Memory B cell (primary cell): ENCODE data around the gene SETMAR.
"Not testable (repeated sequence)": the region's sequence is repeated elsewhere in the genome, so short reads cannot be mapped to it uniquely, and the experiment has no call there.

ENCODE experiments used
- ATAC-seq: fragments of 150-1000 bp; cut with Tn5 transposase; 2 replicates; pipeline ENCODE4 v1.10.0; 2021; ENCODE audit warnings: low read depth, mild to moderate bottlenecking, moderate library complexity
- DNase-seq, 2 donors: peaks; one replicate each; pipeline ENCODE4 v3.0.0; 2022; ENCODE audit warnings: low spot score in 2 of 2
- H3K27ac Mint-ChIP-seq: one replicate; pipeline ENCODE4 v1.8.0; 2022; ENCODE audit warnings: mild to moderate bottlenecking, moderate library complexity, mixed read lengths
- H3K27me3 Mint-ChIP-seq: one replicate; pipeline ENCODE4 v1.8.0; 2022; ENCODE audit warnings: mixed read lengths
- H3K36me3 Mint-ChIP-seq: one replicate; pipeline ENCODE4 v1.8.0; 2022; ENCODE audit warnings: mild to moderate bottlenecking, mixed read lengths
- H3K4me1 Mint-ChIP-seq: one replicate; pipeline ENCODE4 v1.8.0; 2022; ENCODE audit warnings: mixed read lengths
- H3K4me3 Mint-ChIP-seq: one replicate; pipeline ENCODE4 v1.8.0; 2022; ENCODE audit warnings: mild to moderate bottlenecking, moderate library complexity, mixed read lengths
- H3K9me3 Mint-ChIP-seq: one replicate; pipeline ENCODE4 v1.8.0; 2022; ENCODE audit warnings: mixed read lengths

The SETMAR gene

DNA sequence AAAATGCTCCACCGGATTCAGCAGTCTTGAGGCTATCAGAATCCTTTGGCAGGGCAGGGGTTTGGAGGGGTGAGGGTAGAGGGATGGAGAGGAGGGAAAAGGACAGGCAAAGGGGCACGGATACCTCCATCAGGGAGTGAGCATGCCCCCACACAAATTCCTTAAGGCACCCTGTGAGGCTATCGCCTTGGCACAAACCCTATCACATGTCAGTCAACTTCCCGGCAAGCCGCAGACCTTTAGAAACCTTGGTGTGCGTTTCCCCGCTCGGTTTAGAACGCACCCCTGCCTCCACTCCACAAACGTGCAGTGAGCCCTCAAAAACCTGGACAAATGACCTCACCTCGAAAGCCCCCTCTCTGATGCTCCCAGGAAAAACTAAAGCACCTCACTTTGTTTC, 422 bp upstream of the SETMAR start:
- DNase-seq (no peak), ATAC-seq (no peak)
- H3K36me3 Mint-ChIP-seq, result no peaks in the 10 kb centered on the region
- H3K27ac Mint-ChIP-seq, result peak overlapping the region; percentile 90
- peaks cover 3% of the 10 kb centered on the region for H3K4me1 Mint-ChIP-seq
- H3K27me3 Mint-ChIP-seq, result no peaks in the 10 kb centered on the region
- peak overlapping the region; percentile 99 for H3K4me3 Mint-ChIP-seq
- H3K9me3 Mint-ChIP-seq, result no peaks in the 10 kb centered on the region

GRCh38 chr3:4305210-4305609, 2.0 kb downstream of the SETMAR start:
- not testable (repeated sequence) for H3K9me3 Mint-ChIP-seq, ATAC-seq, H3K27me3 Mint-ChIP-seq, H3K27ac Mint-ChIP-seq, DNase-seq, H3K4me1 Mint-ChIP-seq, H3K36me3 Mint-ChIP-seq
- peak overlapping the region; percentile 3 for H3K4me3 Mint-ChIP-seq

DNA sequence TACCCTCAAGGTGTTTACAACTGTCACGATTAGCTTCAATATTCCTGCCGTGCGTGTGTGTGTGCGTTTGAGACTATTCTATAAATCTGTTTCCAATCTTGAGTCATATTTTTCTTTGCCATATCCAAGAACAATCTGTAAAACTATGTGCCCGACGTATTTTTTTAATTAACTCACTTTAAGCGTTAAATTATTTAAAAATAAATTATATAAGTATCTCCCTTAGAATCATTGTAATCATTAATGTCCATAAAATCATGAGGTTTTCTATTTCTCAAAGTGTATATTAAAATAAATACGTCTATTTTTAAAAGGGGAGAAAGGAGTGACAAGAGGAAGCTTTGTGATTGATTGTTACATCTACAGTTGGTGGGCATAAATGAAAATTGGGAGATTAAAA, 2.9 kb downstream of the SETMAR start:
- H3K4me1 Mint-ChIP-seq, result peaks cover 3% of the 10 kb centered on the region
- no peak for ATAC-seq
- no peak overlapping the region for H3K4me3 Mint-ChIP-seq
- H3K27ac Mint-ChIP-seq, result no peak overlapping the region
- no peaks in the 10 kb centered on the region for H3K27me3 Mint-ChIP-seq
- H3K36me3 Mint-ChIP-seq, result no peaks in the 10 kb centered on the region
- DNase-seq, result no peak
- H3K9me3 Mint-ChIP-seq, result no peaks in the 10 kb centered on the region

DNA sequence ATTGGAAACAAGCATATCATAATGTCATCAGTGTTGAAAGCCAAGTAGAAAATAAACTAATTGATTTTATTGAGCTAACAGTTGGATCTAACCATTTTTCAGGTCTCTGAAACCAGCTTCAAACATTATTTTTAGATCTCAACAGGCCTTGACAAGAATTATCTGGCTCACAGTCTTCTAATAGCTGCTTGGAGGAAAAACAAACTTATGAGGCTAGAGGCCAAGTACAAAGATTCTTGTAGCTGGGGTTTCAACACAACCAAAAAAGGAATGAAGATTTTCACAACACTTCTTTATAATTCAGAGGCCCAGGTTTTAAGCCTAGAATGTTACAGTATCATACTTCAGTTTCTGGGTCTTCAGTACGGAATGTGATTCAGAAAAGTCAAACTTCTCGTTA, 3.7 kb downstream of the SETMAR start:
- DNase-seq, result no peak
- Mint-ChIP-seq H3K9me3 (no peaks in the 10 kb centered on the region), H3K4me1 (peaks cover 3% of the 10 kb centered on the region), H3K27ac (no peak overlapping the region), H3K27me3 (no peaks in the 10 kb centered on the region), H3K4me3 (no peak overlapping the region), H3K36me3 (no peaks in the 10 kb centered on the region)
- ATAC-seq, result no peak

DNA sequence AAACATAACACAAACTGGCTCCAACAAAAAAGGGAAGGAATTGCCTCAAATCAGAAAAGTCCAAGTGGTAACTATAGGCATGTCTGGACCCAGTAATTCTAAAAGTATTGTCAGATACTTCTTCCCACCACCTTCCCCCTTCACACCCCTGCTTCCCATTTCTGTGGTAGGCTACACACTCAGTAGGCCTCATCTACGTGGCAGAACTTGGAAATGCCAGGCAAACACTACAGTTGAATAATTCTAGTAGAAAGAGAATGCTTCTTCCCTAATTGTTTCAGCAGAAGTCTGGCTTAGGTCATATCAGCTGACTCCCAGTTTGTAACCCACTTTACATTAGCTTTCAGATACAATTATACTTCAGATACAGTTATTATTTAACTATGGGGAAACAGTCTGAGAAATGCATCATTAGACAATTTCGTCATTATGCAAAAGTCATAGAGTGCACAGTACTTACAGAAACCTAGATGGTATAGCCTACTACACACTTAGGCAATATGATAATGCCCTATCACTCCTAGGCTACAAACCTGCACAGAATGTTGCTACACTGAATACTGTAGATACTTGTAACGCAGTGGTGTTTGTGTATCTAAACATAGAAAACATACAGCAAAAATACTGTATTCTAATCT, 6.4 kb downstream of the SETMAR start:
- Mint-ChIP-seq H3K27ac (no peak overlapping the region), H3K36me3 (peaks cover 4% of the 10 kb centered on the region), H3K27me3 (no peaks in the 10 kb centered on the region), H3K9me3 (no peaks in the 10 kb centered on the region), H3K4me1 (peaks cover 2% of the 10 kb centered on the region), H3K4me3 (no peak overlapping the region)
- no peak for DNase-seq
- ATAC-seq, result no peak

- peaks cover 4% of the 10 kb centered on the region for H3K36me3 Mint-ChIP-seq
- no peaks in the 10 kb centered on the region for H3K27me3 Mint-ChIP-seq
- H3K9me3 Mint-ChIP-seq, result no peaks in the 10 kb centered on the region
- ATAC-seq (no peak), DNase-seq (no peak)
- no peak overlapping the region for H3K4me3 Mint-ChIP-seq
- no peak overlapping the region for H3K27ac Mint-ChIP-seq
- no peaks in the 10 kb centered on the region for H3K4me1 Mint-ChIP-seq
Observed at GRCh38 chr3:4310971-4311370, 7.8 kb downstream of the SETMAR start.

DNA sequence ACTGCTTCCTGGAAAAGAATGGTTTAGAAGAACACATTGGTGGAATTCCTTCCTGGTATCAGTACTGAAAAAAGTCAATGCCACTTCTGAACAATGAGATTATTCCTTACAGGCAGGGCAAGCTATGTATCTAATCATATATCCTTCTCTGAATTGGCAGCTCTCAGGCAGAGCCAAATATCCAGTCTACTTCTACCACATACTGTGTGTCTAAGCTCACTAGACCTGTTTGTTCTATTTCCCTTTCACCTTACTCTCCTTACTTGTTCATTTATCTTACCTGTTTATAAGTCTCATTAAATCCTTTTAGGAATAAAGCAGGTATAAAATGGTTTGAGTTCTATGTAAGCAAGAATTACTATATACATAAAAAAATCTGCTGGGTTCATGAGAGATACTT, 8.3 kb downstream of the SETMAR start:
- no peak for DNase-seq
- Mint-ChIP-seq H3K36me3 (peaks cover 8% of the 10 kb centered on the region), H3K27me3 (no peaks in the 10 kb centered on the region), H3K9me3 (no peaks in the 10 kb centered on the region), H3K4me3 (no peak overlapping the region), H3K4me1 (no peaks in the 10 kb centered on the region), H3K27ac (no peak overlapping the region)
- ATAC-seq, result no peak

DNA sequence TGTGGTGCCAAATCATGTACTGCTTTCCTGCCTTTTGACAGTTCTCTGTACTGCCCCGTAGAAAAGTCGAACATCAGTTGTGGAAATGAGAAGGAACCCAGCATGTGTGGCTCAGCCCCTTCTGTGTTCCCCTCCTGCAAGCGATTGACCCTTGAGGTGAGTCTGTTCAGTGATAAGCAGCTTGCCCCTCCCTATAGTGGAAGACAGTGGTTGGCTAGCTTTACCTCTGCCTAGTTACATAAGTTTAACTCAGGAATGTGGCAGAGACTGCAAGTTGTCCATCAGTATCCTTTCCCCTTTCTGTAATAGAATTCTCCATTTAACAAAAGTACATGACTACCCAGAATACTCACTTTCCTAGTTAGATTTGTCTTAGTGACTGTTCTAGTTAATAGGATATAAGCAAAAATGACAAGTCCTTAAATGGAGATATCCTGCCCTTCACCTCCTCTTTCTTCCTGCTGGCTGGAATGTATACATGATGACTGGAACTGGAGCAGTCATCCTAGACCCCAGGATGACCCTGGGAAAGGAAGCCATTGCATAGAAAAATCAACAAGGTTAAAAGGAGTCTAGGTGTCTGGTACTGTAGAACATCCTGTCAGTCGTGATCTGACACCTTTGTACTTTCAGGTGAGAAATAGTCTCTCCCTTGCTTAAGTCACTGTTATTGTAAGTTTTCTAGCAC, 10.6 kb downstream of the SETMAR start:
- Mint-ChIP-seq H3K27me3 (no peaks in the 10 kb centered on the region), H3K4me1 (no peaks in the 10 kb centered on the region), H3K9me3 (no peaks in the 10 kb centered on the region), H3K27ac (no peak overlapping the region), H3K4me3 (no peak overlapping the region), H3K36me3 (peaks cover 11% of the 10 kb centered on the region)
- no peak for ATAC-seq
- no peak for DNase-seq

DNA sequence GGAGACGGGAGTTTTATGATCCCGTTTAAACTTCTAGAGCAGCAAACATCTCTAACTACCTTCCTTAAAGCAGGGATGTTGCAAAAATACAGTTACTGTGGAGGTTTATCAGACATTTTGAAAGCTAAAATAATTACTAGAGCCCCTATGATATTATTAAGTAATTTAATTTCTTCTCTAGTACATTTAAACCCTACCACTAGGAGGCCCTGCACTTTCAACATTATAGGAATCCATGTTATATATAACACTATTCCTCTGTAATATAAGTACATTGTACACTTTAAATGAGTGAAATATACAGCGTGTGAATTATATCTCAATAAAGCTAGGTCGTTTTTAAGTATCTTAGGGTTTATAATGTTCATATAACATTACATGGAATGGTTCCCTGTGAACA, 11.5 kb downstream of the SETMAR start:
- no peak overlapping the region for H3K27ac Mint-ChIP-seq
- no peaks in the 10 kb centered on the region for H3K27me3 Mint-ChIP-seq
- H3K36me3 Mint-ChIP-seq, result peaks cover 11% of the 10 kb centered on the region
- no peaks in the 10 kb centered on the region for H3K9me3 Mint-ChIP-seq
- H3K4me3 Mint-ChIP-seq, result no peak overlapping the region
- DNase-seq, result no peak
- no peak for ATAC-seq
- peaks cover 2% of the 10 kb centered on the region for H3K4me1 Mint-ChIP-seq

GRCh38 chr3:4320096-4320911, 17.1 kb downstream of the SETMAR start:
- Mint-ChIP-seq H3K4me1 (peaks cover 2% of the 10 kb centered on the region), H3K27ac (no peak overlapping the region), H3K36me3 (peaks cover 7% of the 10 kb centered on the region), H3K27me3 (no peaks in the 10 kb centered on the region), H3K9me3 (no peaks in the 10 kb centered on the region), H3K4me3 (no peak overlapping the region)
- ATAC-seq (no peak), DNase-seq (no peak)

GRCh38 chr3:4321732-4322131, 18.6 kb downstream of the SETMAR start:
- H3K27ac Mint-ChIP-seq, result no peak overlapping the region
- no peak for ATAC-seq
- H3K27me3 Mint-ChIP-seq, result no peaks in the 10 kb centered on the region
- no peak for DNase-seq
- no peak overlapping the region for H3K4me3 Mint-ChIP-seq
- H3K4me1 Mint-ChIP-seq, result peaks cover 2% of the 10 kb centered on the region
- H3K9me3 Mint-ChIP-seq, result no peaks in the 10 kb centered on the region
- peaks cover 2% of the 10 kb centered on the region for H3K36me3 Mint-ChIP-seq

GRCh38 chr3:4322635-4323034, 19.5 kb downstream of the SETMAR start:
- DNase-seq, result no peak
- H3K4me1 Mint-ChIP-seq, result peaks cover 2% of the 10 kb centered on the region
- no peaks in the 10 kb centered on the region for H3K27me3 Mint-ChIP-seq
- no peak overlapping the region for H3K27ac Mint-ChIP-seq
- ATAC-seq, result no peak
- no peaks in the 10 kb centered on the region for H3K36me3 Mint-ChIP-seq
- no peak overlapping the region for H3K4me3 Mint-ChIP-seq
- H3K9me3 Mint-ChIP-seq, result no peaks in the 10 kb centered on the region

DNA sequence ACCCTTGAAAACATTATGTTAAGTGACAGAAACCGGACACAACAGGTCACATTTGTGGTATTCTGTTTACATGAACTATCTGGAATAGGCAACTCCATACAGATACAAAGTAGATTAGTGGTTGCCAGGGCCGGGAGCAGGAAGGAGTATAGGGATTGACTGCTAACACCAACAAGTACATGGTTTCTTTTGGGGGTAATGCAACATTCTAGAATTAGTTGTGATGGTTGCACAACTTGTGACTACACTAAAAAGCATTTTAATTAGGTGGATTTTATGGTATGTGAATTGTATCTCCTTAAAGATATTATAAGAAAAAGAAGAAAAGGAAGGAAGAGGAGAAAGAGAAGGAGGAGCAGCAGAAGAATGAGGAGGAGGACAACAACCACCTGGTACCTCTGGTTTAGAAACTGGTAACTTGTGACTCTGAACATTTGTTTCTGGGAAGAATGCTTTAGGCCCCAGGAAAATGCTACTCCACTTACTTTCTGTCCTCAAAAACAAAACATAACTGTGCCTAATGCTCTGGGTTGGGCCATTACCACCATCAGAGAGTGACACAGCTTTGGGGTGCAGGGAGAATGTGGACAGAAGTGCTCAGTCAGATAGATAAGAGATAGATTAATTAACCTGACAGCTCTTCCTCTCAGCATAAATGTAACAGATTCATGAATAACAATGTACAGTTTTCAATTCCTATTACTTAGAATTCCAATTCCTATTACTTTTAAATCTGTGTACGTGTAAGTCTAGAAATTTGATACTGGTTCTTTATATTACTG, 20.3 kb downstream of the SETMAR start:
- no peak overlapping the region for H3K27ac Mint-ChIP-seq
- H3K4me3 Mint-ChIP-seq, result no peak overlapping the region
- H3K9me3 Mint-ChIP-seq, result peaks cover under 1% of the 10 kb centered on the region
- ATAC-seq (no peak), DNase-seq (no peak)
- H3K36me3 Mint-ChIP-seq, result peaks cover 1% of the 10 kb centered on the region
- no peaks in the 10 kb centered on the region for H3K27me3 Mint-ChIP-seq
- H3K4me1 Mint-ChIP-seq, result peaks cover 2% of the 10 kb centered on the region

DNA sequence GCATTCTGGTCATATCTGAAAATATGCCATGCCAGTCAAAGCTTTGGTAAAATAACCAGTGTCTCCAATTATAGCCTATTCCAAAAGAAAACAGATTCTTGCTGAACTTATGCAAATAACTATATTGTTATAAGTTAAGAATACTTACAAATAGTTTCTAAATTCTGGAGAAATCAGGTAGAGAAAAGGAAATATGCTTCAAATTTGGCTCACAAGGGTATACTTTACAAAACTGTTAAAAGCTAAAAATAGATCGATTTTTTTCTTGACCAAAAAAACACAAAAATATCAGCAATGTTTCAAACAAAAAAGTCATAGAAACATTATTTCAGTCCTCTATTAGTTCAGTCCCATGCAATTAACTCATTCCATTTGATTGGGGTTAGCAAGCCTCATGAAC, 23.7 kb downstream of the SETMAR start:
- peaks cover 9% of the 10 kb centered on the region for H3K9me3 Mint-ChIP-seq
- no peaks in the 10 kb centered on the region for H3K27me3 Mint-ChIP-seq
- no peak overlapping the region for H3K27ac Mint-ChIP-seq
- peaks cover 17% of the 10 kb centered on the region for H3K36me3 Mint-ChIP-seq
- no peak overlapping the region for H3K4me3 Mint-ChIP-seq
- no peak for ATAC-seq
- no peak for DNase-seq
- H3K4me1 Mint-ChIP-seq, result no peaks in the 10 kb centered on the region
